ENCODE data around the gene C10orf71. TPM values are rescaled to one million over a fixed set of nuclear protein-coding genes. Genes with fewer than 3 reads are reported as not detected.

Gene C10orf71
- total and polyA plus RNA-seq, 2 of the 8 experiments (the other 6 are each of a cell fraction or from before 2014, with no cell fraction given): not detected

DNA sequence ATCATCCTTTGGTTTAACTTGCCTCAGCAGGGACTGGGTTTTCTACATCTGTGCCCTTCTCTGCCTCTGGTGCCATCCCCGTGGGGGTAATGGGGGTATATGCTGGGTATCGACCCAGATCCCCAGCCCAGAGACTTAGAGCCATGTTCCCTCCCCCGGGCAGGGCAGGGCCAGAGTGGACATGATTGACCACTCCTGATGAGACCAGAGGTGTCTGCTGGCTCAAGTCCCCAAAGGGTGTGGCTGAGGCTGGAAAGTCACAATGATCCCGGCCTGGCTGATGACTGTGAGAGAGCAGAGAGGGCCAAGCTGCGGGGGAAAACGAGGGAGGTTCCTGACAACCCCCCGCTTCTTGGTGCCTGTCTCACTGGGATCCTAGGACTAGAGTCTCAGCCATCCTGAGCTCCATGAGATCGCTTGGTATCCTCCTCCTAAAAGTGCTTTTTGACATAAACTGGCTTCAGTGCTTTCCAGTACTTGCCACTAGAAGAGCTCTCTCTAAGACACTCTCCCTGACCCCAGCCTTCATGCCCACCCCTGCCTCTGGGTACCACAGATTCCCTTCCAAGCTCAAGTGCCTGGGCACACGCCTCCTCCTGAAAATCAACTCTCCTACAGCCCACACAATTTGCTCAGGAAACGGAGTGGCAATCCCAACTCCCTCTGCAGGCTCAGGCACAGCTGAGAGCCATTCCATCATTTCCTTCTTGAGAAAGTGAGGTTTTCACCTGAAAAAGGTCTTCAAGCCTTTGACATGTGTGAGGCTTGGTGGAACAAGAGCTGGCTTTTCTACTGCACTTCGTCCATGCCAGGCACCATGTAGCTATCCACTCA is 63.0 kb downstream of the C10orf71 start:
- Histone ChIP-seq H3K9ac (replicated peaks in 1 of 4; ENCODE audit: extremely low read depth in 1 of 4, low read depth in 3 of 4, low read length in 3 of 4) (no peak overlapping the region), H3K4ac (replicated peaks; ENCODE audit: insufficient read length, low read depth, low read length) (no peak overlapping the region), H3K4me2 (ENCODE audit: insufficient read depth in 1 of 2, low read depth in 2 of 2, low read length in 2 of 2) (no peak overlapping the region), H4K5ac (ENCODE audit: insufficient read length, low read depth, low read length) (no peak overlapping the region), H2BK120ac (replicated peaks; ENCODE audit: low read depth, low read length) (no peak overlapping the region), H3K36me3 (ENCODE audit: control insufficient read depth in 2 of 4, insufficient read depth in 4 of 4, low read length in 3 of 4) (no peaks in the 10 kb centered on the region), H3K18ac (ENCODE audit: extremely low read depth, low read length) (no peak overlapping the region), H3K14ac (ENCODE audit: insufficient read length) (no peak overlapping the region), H3K4me3 (ENCODE audit: extremely low read depth in 1 of 4, insufficient read depth in 2 of 4, low read depth in 3 of 4, low read length in 4 of 4) (no peak overlapping the region), H3K79me1 (ENCODE audit: low read depth, low read length) (no peaks in the 10 kb centered on the region), H2AFZ (ENCODE audit: low read length) (no peak overlapping the region), H3K56ac (replicated peaks; ENCODE audit: insufficient read length, low read depth, low read length) (no peak overlapping the region), H3K27ac (ENCODE audit: low read depth, low read length) (no peak overlapping the region), H2AK5ac (ENCODE audit: low read depth, low read length) (no peak overlapping the region), H4K8ac (ENCODE audit: extremely low read depth, insufficient read depth, low read length) (no peak overlapping the region), H2BK15ac (ENCODE audit: low read length) (no peak overlapping the region), H3K79me2 (ENCODE audit: control insufficient read depth in 1 of 2, insufficient read depth in 2 of 2, low read length in 2 of 2) (no peaks in the 10 kb centered on the region), H2BK5ac (ENCODE audit: low read depth, low read length) (no peak overlapping the region; the same call in 1 of the 2 replicates), H2BK12ac (ENCODE audit: low read depth, low read length) (no peak overlapping the region), H3K27me3 (replicated peaks in 1 of 4; ENCODE audit: control insufficient read depth in 3 of 4, extremely low read depth in 1 of 4, insufficient read depth in 3 of 4, low read length in 3 of 4) (no peaks in the 10 kb centered on the region), H4K20me1 (replicated peaks in 1 of 2; ENCODE audit: control insufficient read depth in 1 of 2, insufficient read depth in 2 of 2, low read length in 2 of 2) (no peaks in the 10 kb centered on the region), H3K9me3 (ENCODE audit: insufficient read depth in 2 of 2, low read depth in 1 of 2, low read length in 1 of 2) (no peaks in the 10 kb centered on the region), H4K91ac (replicated peaks; ENCODE audit: insufficient read length, low read length) (no peak overlapping the region), H2BK20ac (ENCODE audit: low read length) (no peak overlapping the region), H3K23ac (ENCODE audit: insufficient read length) (no peak overlapping the region), H3K4me1 (replicated peaks in 1 of 4; ENCODE audit: control insufficient read depth in 3 of 4, insufficient read depth in 4 of 4, low read length in 3 of 4) (peaks cover 0 to 10% (median 7%) of the 10 kb centered on the region in 4 experiments; a peak in 5 of 7 replicates), H3K23me2 (ENCODE audit: low read depth, low read length) (no peaks in the 10 kb centered on the region)
- TF ChIP-seq PHF8 (conservative IDR thresholded peaks at IDR 0.05; ENCODE audit: low read depth, low read length): no peak
- no peak for TF ChIP-seq HDAC6 (IDR thresholded peaks at IDR 0.05; ENCODE audit: low read depth, low read length)
- TF ChIP-seq JUND (IDR thresholded peaks at IDR 0.05; ENCODE audit: low read length): no peak
- TF ChIP-seq SP4 (IDR thresholded peaks at IDR 0.05; ENCODE audit: low read length): no peak
- TF ChIP-seq POLR2A (IDR thresholded peaks at IDR 0.05; ENCODE audit: control extremely low read depth in 1 of 2, low read depth in 2 of 2, low read length in 2 of 2): no peak
- no peak for TF ChIP-seq RNF2 (IDR thresholded peaks at IDR 0.05; ENCODE audit: borderline replicate concordance, low read depth, low read length, missing control alignments, poor library complexity, severe bottlenecking)
- TF ChIP-seq POU5F1 (IDR thresholded peaks at IDR 0.05; ENCODE audit: low read depth, low read length): no peak
- no peak for TF ChIP-seq CREB1 (IDR thresholded peaks at IDR 0.05)
- no peak for TF ChIP-seq EZH2 (IDR thresholded peaks at IDR 0.05; ENCODE audit: low read depth, low read length, severe bottlenecking)
- TF ChIP-seq SP2 (IDR thresholded peaks at IDR 0.05; ENCODE audit: low read length): no peak
- no peak for TF ChIP-seq TAF7 (optimal IDR thresholded peaks at IDR 0.05; ENCODE audit: borderline replicate concordance, low read depth, low read length)
- no peak for TF ChIP-seq RAD21 (IDR thresholded peaks at IDR 0.05 in 1 of 2, conservative IDR thresholded peaks at IDR 0.05 in 1 of 2; ENCODE audit: low read depth in 2 of 2, low read length in 2 of 2)
- FAIRE-seq: no peak
- no peak for DNase-seq (ENCODE audit: low read depth in 1 of 2, low spot score in 2 of 2)
- ChIA-PET POLR2A (ENCODE audit: partially characterized antibody) (interaction anchor here (1.3 kb wide), 1 partner anchor 37 kb away, joined by 3 read pairs; no protein-coding TSS in a partner anchor), CTCF (ENCODE audit: partially characterized antibody) (interaction anchor here (0.6 to 3.2 kb wide), 9 partner anchors 8 to 957 kb away, joined by 3 to 14 read pairs (median 4); no protein-coding TSS in a partner anchor)
- 83% methylated on average over 11 of the region's 11 CpGs; no CpG with 5 or more reads in 1 of the 2 experiments for WGBS, 2 experiments (ENCODE audit: extremely low coverage in 1 of 2, insufficient coverage in 1 of 2, insufficient read length in 1 of 2, insufficient replicate concordance in 2 of 2, low coverage in 1 of 2, low lambda C conversion rate in 2 of 2, missing lambda C conversion rate in 1 of 2)
